ENCODE data around the gene DICER1. TPM values are rescaled to one million over a fixed set of nuclear protein-coding genes. Genes with fewer than 3 reads are reported as not detected.

Gene DICER1
- polyA plus RNA-seq, 1 donor (not counting 4 experiments of a cell fraction or from before 2014, with no cell fraction given), result 31.6 TPM

DNA sequence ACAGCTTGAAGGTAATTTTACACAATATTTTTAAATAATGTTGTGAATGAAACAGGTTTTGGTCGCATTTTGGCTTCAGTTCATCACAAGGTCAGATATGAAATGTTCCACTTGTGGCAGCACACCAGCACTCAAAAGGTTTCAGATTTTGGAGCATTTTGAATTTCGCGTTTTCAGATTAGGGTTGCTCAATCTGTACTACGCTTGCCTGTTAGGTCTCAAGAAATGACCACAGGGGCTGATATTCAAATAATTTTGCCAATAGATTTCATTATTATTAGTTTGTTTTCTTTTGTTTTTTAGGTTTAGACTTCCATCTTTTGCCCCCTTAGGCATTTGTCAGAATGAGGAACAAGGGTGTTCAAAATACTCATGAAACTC lies 29.8 kb downstream of the DICER1 start:
- Histone ChIP-seq H3K9me3 (ENCODE audit: control insufficient read depth, low read depth, low read length) (no peaks in the 10 kb centered on the region), H3K9me1 (ENCODE audit: control insufficient read depth, extremely low read depth, insufficient read depth, low read length) (no peaks in the 10 kb centered on the region), H3K4me3 (ENCODE audit: control insufficient read depth in 2 of 3, extremely low read depth in 1 of 3, insufficient read depth in 2 of 3, low read depth in 1 of 3, low read length in 3 of 3) (no peak overlapping the region), H3K9ac (ENCODE audit: control insufficient read depth, extremely low read depth, insufficient read depth, low read length) (no peak overlapping the region), H4K20me1 (ENCODE audit: control insufficient read depth, extremely low read depth, insufficient read depth, low read length) (no peaks in the 10 kb centered on the region), H3K27me3 (ENCODE audit: control insufficient read depth, extremely low read depth, insufficient read depth, low read length) (no peaks in the 10 kb centered on the region), H3K4me2 (ENCODE audit: control insufficient read depth, extremely low read depth, insufficient read depth, low read depth, low read length) (no peak overlapping the region), H3K4me1 (ENCODE audit: control insufficient read depth, extremely low read depth, insufficient read depth, low read length) (no peaks in the 10 kb centered on the region), H3K79me2 (ENCODE audit: control insufficient read depth, insufficient read depth, low read length) (no peaks in the 10 kb centered on the region), H3K36me3 (ENCODE audit: control insufficient read depth in 2 of 2, extremely low read depth in 1 of 2, insufficient read depth in 2 of 2, low read length in 2 of 2) (peaks cover 3 to 18% of the 10 kb centered on the region in 2 experiments), H2AFZ (ENCODE audit: control insufficient read depth, low read length) (no peak overlapping the region), H3K27ac (ENCODE audit: control insufficient read depth, insufficient read depth, low read length) (no peak overlapping the region)
- DNase-seq (ENCODE audit: low read depth, low spot score), result no peak
- TF ChIP-seq, protein P1, sequence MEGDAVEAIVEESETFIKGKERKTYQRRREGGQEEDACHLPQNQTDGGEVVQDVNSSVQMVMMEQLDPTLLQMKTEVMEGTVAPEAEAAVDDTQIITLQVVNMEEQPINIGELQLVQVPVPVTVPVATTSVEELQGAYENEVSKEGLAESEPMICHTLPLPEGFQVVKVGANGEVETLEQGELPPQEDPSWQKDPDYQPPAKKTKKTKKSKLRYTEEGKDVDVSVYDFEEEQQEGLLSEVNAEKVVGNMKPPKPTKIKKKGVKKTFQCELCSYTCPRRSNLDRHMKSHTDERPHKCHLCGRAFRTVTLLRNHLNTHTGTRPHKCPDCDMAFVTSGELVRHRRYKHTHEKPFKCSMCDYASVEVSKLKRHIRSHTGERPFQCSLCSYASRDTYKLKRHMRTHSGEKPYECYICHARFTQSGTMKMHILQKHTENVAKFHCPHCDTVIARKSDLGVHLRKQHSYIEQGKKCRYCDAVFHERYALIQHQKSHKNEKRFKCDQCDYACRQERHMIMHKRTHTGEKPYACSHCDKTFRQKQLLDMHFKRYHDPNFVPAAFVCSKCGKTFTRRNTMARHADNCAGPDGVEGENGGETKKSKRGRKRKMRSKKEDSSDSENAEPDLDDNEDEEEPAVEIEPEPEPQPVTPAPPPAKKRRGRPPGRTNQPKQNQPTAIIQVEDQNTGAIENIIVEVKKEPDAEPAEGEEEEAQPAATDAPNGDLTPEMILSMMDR (optimal IDR thresholded peaks at IDR 0.05 in 1 of 3, IDR thresholded peaks at IDR 0.05 in 1 of 3, conservative IDR thresholded peaks at IDR 0.05 in 1 of 3; ENCODE audit: extremely low read depth in 1 of 3, insufficient read depth in 2 of 3, low read length in 3 of 3), result no peak
- no peak for TF ChIP-seq EZH2 (IDR thresholded peaks at IDR 0.05; ENCODE audit: low read length)
- no peak for FAIRE-seq
- dilution Hi-C loops (cut with MboI; ENCODE audit: extremely low pct_ligation_motif_present, low sequenced_read_pairs), result no loop called here

- Histone ChIP-seq H3K9me3 (ENCODE audit: control insufficient read depth, low read depth, low read length) (no peaks in the 10 kb centered on the region), H3K27ac (ENCODE audit: control insufficient read depth, insufficient read depth, low read length) (no peak overlapping the region), H2AFZ (ENCODE audit: control insufficient read depth, low read length) (no peak overlapping the region), H3K4me1 (ENCODE audit: control insufficient read depth, extremely low read depth, insufficient read depth, low read length) (no peaks in the 10 kb centered on the region), H3K4me3 (ENCODE audit: control insufficient read depth in 2 of 3, extremely low read depth in 1 of 3, insufficient read depth in 2 of 3, low read depth in 1 of 3, low read length in 3 of 3) (no peak overlapping the region), H3K79me2 (ENCODE audit: control insufficient read depth, insufficient read depth, low read length) (no peaks in the 10 kb centered on the region), H4K20me1 (ENCODE audit: control insufficient read depth, extremely low read depth, insufficient read depth, low read length) (no peaks in the 10 kb centered on the region), H3K9me1 (ENCODE audit: control insufficient read depth, extremely low read depth, insufficient read depth, low read length) (no peaks in the 10 kb centered on the region), H3K36me3 (ENCODE audit: control insufficient read depth in 2 of 2, extremely low read depth in 1 of 2, insufficient read depth in 2 of 2, low read length in 2 of 2) (peaks cover 3 to 18% of the 10 kb centered on the region in 2 experiments), H3K9ac (ENCODE audit: control insufficient read depth, extremely low read depth, insufficient read depth, low read length) (no peak overlapping the region), H3K4me2 (ENCODE audit: control insufficient read depth, extremely low read depth, insufficient read depth, low read depth, low read length) (no peak overlapping the region), H3K27me3 (ENCODE audit: control insufficient read depth, extremely low read depth, insufficient read depth, low read length) (no peaks in the 10 kb centered on the region)
- DNase-seq (ENCODE audit: low read depth, low spot score), result no peak
- no peak for TF ChIP-seq EZH2 (IDR thresholded peaks at IDR 0.05; ENCODE audit: low read length)
- TF ChIP-seq, protein P1 (optimal IDR thresholded peaks at IDR 0.05 in 1 of 3, IDR thresholded peaks at IDR 0.05 in 1 of 3, conservative IDR thresholded peaks at IDR 0.05 in 1 of 3; ENCODE audit: extremely low read depth in 1 of 3, insufficient read depth in 2 of 3, low read length in 3 of 3), result no peak
- dilution Hi-C loops (cut with MboI; ENCODE audit: extremely low pct_ligation_motif_present, low sequenced_read_pairs), result no loop called here
- FAIRE-seq, result no peak
Observed at GRCh38 chr14:95126906-95127530, 30.3 kb downstream of the DICER1 start.
